Left kidney (tissue), 2 donors: ENCODE data around the gene CFLAR. TPM values are rescaled to one million over a fixed set of nuclear protein-coding genes. Genes with fewer than 3 reads are reported as not detected.
"Not testable (repeated sequence)": the region's sequence is repeated elsewhere in the genome, so short reads cannot be mapped to it uniquely, and the experiment has no call there.

Source experiments
- DNase-seq: peaks from one replicate; pipeline ENCODE4 v3.0.0-alpha.2; 2013
- polyA plus RNA-seq: library from polyadenylated mRNA; unstranded; fragments of 120-200 nt; gene quantifications from one replicate; pipeline ENCODE4 v1.2.1, GENCODE V29; 2013; ENCODE audit not compliant: insufficient read length

Gene CFLAR
- polyA plus RNA-seq, 1 donor = 86.4 TPM

DNA sequence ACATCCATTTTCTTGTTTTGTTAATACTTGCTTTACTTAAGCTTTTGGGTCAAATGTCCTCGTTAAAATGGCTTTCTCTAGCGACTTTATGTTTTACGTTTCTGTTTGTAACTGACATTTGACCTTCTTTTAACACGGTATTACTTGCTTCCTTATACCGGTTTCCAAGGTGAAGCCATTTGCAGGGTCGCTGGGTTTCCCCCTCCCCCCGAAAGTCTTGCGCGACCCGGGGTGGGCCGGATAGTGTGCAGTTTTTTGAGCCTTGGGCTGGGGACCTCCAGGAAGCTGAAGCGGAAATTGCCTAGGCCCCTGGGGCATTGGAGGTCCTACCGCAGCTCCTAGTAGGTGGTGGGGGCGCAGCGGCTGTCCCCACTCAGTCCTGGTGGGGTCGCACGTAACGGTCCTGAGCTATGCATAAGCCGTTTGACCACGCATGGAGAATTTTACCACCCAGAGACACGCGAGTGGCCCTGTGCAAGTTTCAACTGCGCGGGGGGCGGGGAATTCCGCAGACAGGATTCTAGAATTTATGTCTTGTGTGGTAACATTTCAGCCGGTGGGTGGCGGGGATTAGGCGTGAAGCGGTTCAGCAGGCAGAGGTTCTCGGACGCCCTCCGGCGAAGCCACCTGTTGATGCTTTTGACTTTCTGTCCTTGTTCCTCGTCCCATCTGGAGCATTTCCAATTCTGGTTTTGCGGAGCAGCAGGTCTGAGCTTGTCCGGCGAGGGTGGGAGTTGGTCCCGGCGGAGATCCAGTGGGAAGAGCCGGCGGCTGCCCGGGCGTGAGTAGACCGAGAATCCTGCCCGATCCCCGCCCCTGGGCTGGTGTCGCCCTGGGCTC is 2.4 kb downstream of the CFLAR start:
- peak; percentile 84 for DNase-seq

- DNase-seq = no peak
Measured at GRCh38 chr2:201118961-201119854, 3.2 kb downstream of the CFLAR start.

DNA sequence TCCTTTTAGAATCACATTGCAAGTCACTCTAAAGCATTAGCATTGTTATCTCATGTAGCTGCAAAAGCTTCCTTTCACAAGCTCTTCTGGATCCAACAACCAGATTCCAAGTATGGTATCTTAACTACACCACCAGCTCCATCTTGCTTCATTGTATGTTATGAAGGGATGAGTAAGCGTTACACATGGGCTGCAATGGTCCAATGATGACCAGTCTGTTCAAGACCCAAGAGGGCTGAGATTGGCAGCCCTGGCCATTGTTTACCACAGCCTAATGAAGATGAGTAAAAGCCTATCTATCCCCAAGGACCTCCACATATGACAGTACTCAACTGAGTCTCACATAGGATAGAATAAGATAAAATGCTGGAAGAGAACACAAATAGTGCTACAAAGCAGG is 6.3 kb downstream of the CFLAR start:
- no peak for DNase-seq

DNA sequence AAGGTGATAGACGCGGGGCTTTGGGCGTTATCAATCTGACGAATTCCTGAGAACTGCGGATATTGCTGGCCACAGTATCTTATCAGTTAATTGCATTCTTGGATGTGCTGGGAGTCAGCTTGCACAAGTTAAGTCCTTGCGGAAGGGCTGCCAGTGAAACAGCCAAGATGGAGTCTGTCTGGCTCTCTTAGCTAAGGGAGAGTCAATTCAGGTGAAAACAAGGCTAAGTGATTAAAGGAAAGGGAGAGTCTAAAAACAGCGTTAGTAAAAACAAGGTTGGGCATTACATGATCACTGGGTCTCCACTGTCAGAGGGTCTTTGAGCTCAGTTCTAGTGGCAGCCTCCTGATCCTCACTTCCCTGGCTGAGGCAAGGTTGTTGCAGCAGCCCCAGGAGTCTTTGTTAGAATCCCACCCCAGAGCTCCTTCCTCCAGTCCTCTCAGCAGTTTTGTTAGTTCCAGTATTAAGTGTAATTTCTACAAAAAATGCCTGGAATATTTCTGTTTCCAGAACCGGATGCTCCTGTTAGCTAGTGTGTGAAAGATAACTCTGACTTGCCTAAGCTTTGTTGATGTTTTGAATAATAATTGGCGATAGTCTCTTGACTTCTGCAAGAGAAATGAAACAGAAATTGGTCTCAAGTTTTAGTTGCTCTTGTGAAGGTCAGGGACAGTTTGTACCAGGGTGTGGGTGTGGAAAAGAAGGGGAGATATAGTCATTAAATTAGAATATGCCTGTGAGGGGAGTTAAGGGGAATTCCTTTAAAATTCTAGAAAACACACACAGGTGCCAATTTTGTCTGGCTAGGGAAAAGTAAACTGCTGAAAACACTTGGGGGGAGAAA is 10.6 kb downstream of the CFLAR start:
- no peak for DNase-seq

- no peak for DNase-seq
Measured at GRCh38 chr2:201127152-201127511, 11.2 kb downstream of the CFLAR start.

- DNase-seq = no peak
Measured at GRCh38 chr2:201127570-201127969, 11.6 kb downstream of the CFLAR start.

- DNase-seq = no peak
Measured at GRCh38 chr2:201128033-201128432, 12.1 kb downstream of the CFLAR start.

GRCh38 chr2:201128933-201129505 is 13.1 kb downstream of the CFLAR start:
- no peak for DNase-seq

- DNase-seq = no peak
Measured at GRCh38 chr2:201130524-201131186, 14.7 kb downstream of the CFLAR start.

GRCh38 chr2:201132518-201132917 is 16.6 kb downstream of the CFLAR start:
- DNase-seq = no peak

GRCh38 chr2:201135386-201135785 is 19.4 kb downstream of the CFLAR start:
- DNase-seq = no peak

DNA sequence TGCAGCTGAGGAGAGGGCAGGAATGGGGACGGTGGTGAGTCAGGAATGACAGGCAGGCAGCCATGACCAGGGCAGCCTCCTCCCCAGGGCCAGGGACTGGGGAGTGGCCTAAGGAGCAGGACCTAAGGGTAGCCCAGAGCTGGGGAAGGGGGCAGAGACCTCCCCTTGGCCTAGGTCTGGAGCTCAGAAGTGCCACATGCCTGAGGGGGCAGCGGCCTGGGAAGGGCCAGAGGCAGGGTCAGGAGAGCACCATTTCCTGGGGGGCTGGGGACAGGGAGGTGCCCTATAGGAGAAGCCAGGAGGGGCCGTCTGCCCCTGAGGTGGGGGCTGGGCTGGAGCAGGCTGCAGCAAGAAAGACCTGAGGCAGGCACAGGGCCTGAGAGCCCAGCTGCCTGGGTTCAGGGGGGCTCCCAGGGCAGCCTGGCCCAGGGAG is 20.9 kb downstream of the CFLAR start:
- DNase-seq = no peak

DNA sequence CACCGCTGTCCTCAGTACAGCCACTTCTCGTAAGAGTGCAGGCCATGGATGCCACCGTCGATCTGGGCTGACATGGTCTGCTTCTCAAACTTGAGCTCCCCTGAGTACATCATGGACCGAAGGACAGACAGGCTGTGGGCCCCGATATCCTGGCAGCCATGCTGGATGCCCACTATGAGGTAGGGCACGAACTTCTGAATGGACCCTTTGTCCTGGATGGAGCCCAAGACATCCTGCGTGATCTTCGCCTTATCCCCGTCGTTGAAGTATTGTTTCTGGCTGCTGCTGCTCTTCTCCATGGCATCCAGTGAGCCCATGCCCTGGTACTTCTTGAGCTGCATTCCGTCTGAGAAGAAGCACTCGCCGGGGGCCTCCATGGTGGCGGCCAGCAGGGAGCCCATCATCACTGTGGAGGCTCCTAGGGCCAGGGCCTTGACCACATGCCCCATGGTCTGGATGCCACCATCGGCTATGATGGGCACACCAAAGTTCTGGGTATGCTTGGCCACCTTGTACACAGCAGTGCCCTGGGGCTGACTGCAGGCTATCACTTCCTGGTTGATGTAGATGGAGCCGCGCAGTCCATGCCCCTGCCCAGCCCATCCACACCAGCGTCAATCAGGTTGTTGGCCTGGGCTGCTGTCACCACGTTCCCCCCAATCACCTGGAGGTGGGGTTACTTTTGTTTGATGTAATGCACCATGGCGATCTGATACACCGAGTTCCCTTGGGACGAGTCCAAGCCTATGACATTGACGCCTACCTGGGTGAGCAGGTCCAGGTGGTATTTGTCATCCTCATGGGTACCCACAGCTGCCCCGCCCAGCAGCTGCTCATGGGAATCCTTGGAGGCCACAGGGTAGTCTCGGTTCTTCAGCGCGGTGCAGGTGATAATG is 21.8 kb downstream of the CFLAR start:
- no peak for DNase-seq

GRCh38 chr2:201138401-201138970 is 22.5 kb downstream of the CFLAR start:
- DNase-seq = no peak

GRCh38 chr2:201138986-201139781 is 23.2 kb downstream of the CFLAR start:
- DNase-seq = not testable (repeated sequence)

DNA sequence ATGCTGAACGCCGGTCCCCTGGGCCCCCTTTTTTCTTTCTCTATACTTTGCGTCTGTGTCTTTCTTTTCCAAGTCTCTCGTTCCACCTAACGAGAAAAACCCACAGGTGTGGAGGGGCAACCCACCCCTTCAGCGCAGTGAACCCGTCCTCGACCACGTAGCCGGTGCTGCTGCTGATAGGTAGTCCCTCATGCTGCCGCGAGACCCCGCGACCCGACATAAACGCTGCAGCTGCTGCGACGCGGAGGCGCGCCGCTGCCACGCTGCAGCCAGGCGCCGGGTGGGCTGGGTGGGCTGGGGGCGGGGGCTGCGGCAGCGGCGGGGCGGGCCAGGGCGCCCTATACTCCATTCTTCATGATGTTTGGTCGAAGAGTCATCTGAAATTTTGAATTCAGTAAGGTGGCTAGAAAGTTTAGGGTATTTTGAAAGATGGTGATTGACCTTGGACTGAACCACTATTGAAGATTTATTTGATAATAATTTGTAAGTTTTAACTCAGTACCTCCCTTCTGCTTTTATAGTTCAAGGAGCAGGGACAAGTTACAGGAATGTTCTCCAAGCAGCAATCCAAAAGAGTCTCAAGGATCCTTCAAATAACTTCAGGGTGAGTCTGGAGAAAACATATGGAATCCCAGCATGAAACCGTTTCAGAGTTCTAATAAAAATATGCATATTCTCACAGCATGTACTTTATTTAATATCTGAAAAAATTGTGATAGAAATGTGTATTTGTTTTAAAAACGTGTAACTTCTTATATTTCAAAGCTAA is 24.1 kb downstream of the CFLAR start:
- no peak for DNase-seq

GRCh38 chr2:201144101-201145051 is 28.4 kb downstream of the CFLAR start:
- no peak for DNase-seq
